GM10248 (cell line): Measurements from ENCODE around the gene POPDC2.

ENCODE experiments used
- CTCF ChIA-PET: fragments of 300-600 bp; sonication (Branson Sonifier 250); formaldehyde crosslinking; extraction: SDS; loops from one replicate; lab custom pipeline; 2021; ENCODE audit warnings: antibody characterized with exemption; lab: Yijun Ruan, JAX
- POLR2A ChIA-PET: fragments of 350-650 bp; sonication (Branson Sonifier 250); formaldehyde crosslinking; extraction: SDS; loops from one replicate; lab custom pipeline; 2020; ENCODE audit warnings: antibody characterized with exemption; lab: Yijun Ruan, JAX
- DNase-seq: peaks from one replicate; pipeline ENCODE4 v3.0.0; 2012; ENCODE audit errors: extremely low spot score
- CTCF ChIP-seq: IDR thresholded peaks from 2 replicates; pipeline ENCODE4 v1.5.1; 2012; ENCODE audit warnings: mild to moderate bottlenecking, low read depth; ENCODE audit errors: extremely low read depth, missing control alignments, control extremely low read depth

The POPDC2 gene

GRCh38 chr3:119620899-119621298 is 39.5 kb downstream of the POPDC2 start:
- no peak for DNase-seq
- ChIA-PET POLR2A (no interaction called here), CTCF (interaction anchor here (1.3 to 4.0 kb wide), 6 partner anchors 8 to 70 kb away, joined by 3 to 26 read pairs (median 5); no protein-coding TSS in a partner anchor)
- no peak for TF ChIP-seq CTCF

- DNase-seq: no peak
- CTCF ChIA-PET: interaction anchor here (1.0 to 4.0 kb wide), 2 partner anchors 8 to 17 kb away, joined by 5 to 26 read pairs; no protein-coding TSS in a partner anchor
- POLR2A ChIA-PET: no interaction called here
- TF ChIP-seq CTCF: no peak
These were observed 41.3 kb downstream of the POPDC2 start for GRCh38 chr3:119619094-119619493.

GRCh38 chr3:119616056-119616455 is 44.3 kb downstream of the POPDC2 start:
- POLR2A ChIA-PET: no interaction called here
- no peak for DNase-seq
- CTCF ChIA-PET: interaction anchor here (3.9 kb wide), 1 partner anchor 11 kb away, joined by 16 read pairs; no protein-coding TSS in a partner anchor
- TF ChIP-seq CTCF: no peak

GRCh38 chr3:119613872-119614271 is 46.5 kb downstream of the POPDC2 start:
- POLR2A ChIA-PET: interaction anchor here (0.5 to 1.4 kb wide), 8 partner anchors 17 to 262 kb away, joined by 3 to 9 read pairs (median 5); no protein-coding TSS in a partner anchor
- CTCF ChIA-PET: interaction anchor here (1.0 to 3.9 kb wide), 10 partner anchors 8 to 67 kb away, joined by 3 to 56 read pairs (median 6); no protein-coding TSS in a partner anchor
- no peak for DNase-seq
- TF ChIP-seq CTCF: no peak

- ChIA-PET CTCF (interaction anchor here (1.0 to 3.9 kb wide), 10 partner anchors 8 to 68 kb away, joined by 3 to 56 read pairs (median 6); no protein-coding TSS in a partner anchor), POLR2A (interaction anchor here (0.5 to 1.4 kb wide), 7 partner anchors 23 to 299 kb away, joined by 3 to 9 read pairs (median 3); no protein-coding TSS in a partner anchor)
- no peak for DNase-seq
- TF ChIP-seq CTCF: no peak
These were observed 47.2 kb downstream of the POPDC2 start for GRCh38 chr3:119613201-119613600.

GRCh38 chr3:119611664-119612063 is 48.7 kb downstream of the POPDC2 start:
- no peak for TF ChIP-seq CTCF
- ChIA-PET CTCF (interaction anchor here (2.3 kb wide), 1 partner anchor 10 kb away, joined by 17 read pairs; no protein-coding TSS in a partner anchor), POLR2A (no interaction called here)
- no peak for DNase-seq
